GM06990 (cell line): ENCODE data around the gene RXRA.

Experiments
- DNase-seq: peaks from one replicate; pipeline ENCODE4 v3.0.0-alpha.2; 2011; ENCODE audit not compliant: insufficient read length; ENCODE audit errors: extremely low read depth
- H3K27me3 ChIP-seq: replicated peaks from 2 replicates; pipeline ENCODE4 v1.6.0; 2011; ENCODE audit warnings: low read length; ENCODE audit not compliant: control insufficient read depth, insufficient read depth
- H3K36me3 ChIP-seq: 2 replicates; pipeline ENCODE4 v1.5.1; 2011; ENCODE audit warnings: low read length; ENCODE audit not compliant: control insufficient read depth, insufficient read depth
- H3K4me3 ChIP-seq: replicated peaks from 2 replicates; pipeline ENCODE4 v1.5.1; 2011; ENCODE audit warnings: low read depth, mild to moderate bottlenecking, control low read depth, low read length
- CTCF ChIP-seq: IDR thresholded peaks from 2 replicates; pipeline ENCODE4 v1.5.1; 2011; ENCODE audit warnings: low read length, control low read depth, mild to moderate bottlenecking, inconsistent platforms; ENCODE audit not compliant: insufficient read depth, poor library complexity, severe bottlenecking

The RXRA gene

GRCh38 chr9:134445000-134445399, 118.7 kb downstream of the RXRA start:
- H3K36me3 ChIP-seq: no peaks in the 10 kb centered on the region
- no peak for DNase-seq
- no peaks in the 10 kb centered on the region for H3K27me3 ChIP-seq
- H3K4me3 ChIP-seq: no peak overlapping the region
- no peak for TF ChIP-seq CTCF

GRCh38 chr9:134449180-134449916, 123.1 kb downstream of the RXRA start:
- H3K4me3 ChIP-seq: no peak overlapping the region
- no peaks in the 10 kb centered on the region for H3K36me3 ChIP-seq
- peak; percentile 85 for TF ChIP-seq CTCF
- H3K27me3 ChIP-seq: no peaks in the 10 kb centered on the region
- peak; percentile 66 for DNase-seq

GRCh38 chr9:134451700-134452458, 125.6 kb downstream of the RXRA start:
- Histone ChIP-seq H3K27me3 (no peaks in the 10 kb centered on the region), H3K36me3 (no peaks in the 10 kb centered on the region), H3K4me3 (no peak overlapping the region)
- no peak for TF ChIP-seq CTCF
- DNase-seq: no peak

- DNase-seq: no peak
- no peak for TF ChIP-seq CTCF
- Histone ChIP-seq H3K4me3 (no peak overlapping the region), H3K36me3 (no peaks in the 10 kb centered on the region), H3K27me3 (no peaks in the 10 kb centered on the region)
Observed at GRCh38 chr9:134452728-134453127, 126.5 kb downstream of the RXRA start.

- Histone ChIP-seq H3K36me3 (no peaks in the 10 kb centered on the region), H3K27me3 (no peaks in the 10 kb centered on the region), H3K4me3 (no peak overlapping the region)
- TF ChIP-seq CTCF: no peak
- DNase-seq: no peak
Observed at GRCh38 chr9:134453776-134454475, 127.7 kb downstream of the RXRA start.
